HG03064 (cell line): Measurements from ENCODE around the gene STEAP2.

Experiments
- ATAC-seq: cut with Tn5 transposase; IDR thresholded peaks from one replicate; pipeline ENCODE4 v1.9.1; 2021; ENCODE audit warnings: low read depth; ENCODE audit not compliant: unreplicated experiment

Gene STEAP2

DNA sequence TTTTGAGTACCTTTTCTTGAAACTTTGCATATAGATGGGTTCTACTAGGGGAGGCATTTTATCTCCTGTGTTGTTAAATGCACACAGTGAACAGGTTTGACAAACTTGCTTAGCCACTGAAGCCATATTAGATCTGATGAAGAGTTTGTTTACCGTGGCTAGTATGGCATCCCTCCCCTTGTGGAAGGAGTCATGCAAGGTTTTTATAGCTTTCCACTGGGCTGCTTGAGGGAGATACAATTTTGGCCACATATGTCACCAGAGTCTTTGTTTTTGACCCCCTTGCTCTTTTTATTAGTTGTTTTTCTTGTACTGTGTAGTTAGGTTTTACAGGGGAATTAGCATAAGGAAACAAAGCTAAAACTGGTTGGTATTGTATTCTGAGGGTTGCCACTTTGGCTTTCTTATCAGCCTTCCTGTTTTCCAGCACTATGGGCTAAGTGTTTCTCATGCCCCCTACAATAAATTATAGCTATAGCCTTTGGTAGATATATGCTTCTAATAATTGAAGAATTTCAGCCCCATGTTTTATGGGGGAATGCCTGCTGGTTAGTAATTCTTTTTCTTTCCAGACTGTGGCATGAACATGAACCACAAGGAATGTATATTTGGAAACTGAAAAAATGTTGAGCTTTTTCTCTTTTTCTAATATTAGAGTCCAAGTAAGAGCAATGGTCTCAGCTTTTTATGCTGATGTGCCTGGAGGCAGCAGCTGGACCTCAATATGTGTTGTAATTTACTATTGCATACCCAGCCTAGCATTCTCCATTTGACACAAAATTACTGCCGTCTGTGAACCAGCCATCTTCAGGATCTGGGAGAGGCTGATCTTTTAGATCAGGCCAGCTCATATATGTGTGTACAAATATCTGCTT is 18.4 kb upstream of the STEAP2 start:
- no peak for ATAC-seq

DNA sequence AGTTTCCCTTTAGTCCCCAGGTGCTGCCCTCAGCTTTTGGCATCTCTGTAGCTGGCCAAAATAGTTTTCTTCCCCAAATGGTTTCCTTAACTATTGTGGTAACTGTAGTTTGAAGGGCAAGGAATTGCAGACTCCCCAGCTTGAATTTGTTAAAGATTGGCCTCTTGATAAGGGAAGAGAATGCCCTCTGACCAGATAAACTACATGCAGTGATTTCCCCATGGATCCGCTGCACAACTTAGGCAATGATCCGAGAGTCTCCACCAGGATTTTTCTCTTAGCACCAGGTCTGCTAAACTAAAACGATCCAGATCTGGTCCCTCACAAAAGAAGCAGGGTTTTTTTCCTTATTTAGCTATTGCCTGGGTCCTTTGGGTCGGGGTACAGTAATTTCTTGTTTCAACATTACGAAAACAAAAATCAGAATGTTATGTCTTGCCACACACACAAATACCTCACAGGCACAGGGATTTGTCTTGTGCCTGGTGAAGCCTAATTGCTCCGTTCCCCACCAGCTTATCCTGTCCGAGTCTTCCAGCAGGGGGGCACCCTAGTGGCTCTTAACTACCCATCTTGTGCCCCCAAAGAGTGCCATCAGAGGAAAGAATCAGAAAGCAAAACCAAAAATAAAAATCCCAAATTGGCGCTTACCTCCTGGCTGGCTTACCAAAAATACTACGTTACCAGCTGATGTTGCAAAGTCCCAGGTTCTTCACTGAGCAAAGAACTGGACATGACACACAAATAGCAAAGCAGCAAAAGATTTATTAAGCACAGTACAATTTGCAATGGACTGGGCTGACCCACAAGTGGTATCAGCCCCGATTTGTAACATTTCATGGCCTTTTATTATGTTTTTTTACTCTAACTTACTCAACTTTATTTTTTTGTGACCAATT is 16.4 kb upstream of the STEAP2 start:
- ATAC-seq, result no peak

DNA sequence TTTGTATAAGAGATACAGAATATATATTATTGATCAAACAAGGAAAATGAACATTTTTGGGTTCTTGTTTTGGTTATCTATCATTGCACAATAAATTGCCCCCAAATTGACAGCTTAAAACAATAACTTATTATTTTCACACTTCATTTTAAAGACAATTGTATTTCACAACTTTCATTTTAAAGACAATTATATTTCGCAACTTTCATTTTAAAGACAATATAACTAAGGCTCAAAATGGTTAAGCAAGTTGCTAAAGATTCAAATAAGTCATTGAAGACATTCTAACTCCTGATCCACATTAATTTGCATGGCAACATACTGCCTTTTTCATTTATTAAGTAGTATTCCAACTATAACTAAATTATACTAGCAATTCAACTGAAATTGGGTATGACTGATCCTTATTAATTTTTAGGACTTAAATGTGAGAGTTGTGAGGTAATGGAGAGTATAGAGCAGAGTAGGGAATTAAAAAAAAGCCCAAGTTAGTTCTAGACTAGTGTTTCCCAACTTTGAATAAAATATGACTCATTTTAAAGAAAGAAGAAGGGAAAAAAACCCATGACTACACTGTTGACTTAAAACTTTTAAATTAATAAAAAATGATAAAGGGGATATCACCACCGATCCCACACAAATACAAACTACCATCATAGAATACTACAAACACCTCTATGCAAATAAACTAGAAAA is 9.9 kb upstream of the STEAP2 start:
- ATAC-seq, result no peak

DNA sequence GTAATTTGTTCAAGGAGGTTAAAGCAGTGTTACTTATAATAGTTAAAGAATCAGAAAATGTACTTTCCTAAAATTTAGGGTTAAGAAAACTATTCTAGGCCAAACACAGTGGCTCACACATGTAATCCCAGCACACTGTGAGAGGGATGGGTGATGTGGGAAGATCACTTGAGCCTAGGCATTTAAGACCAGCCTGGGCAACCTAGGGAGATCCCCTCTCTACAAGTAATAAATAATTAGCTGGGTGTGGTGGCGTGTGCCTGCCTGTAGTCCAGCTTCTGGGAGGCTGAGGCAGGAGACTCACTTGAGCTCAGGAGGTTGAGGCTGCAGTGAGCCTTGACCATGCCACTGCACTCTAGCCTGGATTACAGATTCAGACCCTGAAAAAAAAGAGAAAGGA is 3.6 kb upstream of the STEAP2 start:
- ATAC-seq, result no peak

DNA sequence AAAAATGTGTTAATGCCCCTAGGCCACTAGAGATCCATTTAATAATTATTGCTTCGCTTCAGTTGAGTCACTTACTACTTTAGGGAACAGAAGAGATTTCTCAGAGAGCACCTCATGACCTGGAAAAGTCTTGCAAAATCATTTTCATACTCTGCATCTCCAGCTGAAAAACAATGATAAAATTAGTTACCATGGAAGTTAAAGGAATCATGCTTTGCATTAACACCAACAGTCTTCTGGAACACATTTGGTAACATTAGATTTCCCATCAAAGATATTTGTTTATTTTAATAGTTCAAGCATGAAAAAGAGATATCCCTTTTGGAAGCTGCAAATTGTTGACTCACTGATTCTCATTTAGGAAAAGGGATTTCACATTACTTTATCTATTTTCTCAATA is 1.8 kb upstream of the STEAP2 start:
- no peak for ATAC-seq

DNA sequence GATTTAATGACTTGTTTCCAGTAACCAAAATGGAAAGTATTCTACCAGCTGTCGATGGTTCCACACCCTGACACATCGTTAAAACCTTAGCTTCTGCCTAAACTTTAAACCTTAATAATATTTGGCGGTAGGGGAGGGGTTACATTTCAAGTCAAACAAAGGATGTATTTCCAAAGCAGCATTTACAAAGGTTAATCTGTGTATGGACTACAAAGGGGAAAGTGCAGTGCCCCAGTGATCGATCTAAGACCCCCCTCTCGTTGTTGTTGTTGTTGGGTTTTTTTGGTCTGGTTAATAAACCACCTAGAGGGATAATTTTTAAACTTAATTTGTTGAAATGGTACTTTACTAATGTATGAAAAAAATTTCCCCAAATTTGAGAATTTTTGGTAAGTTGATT is 1.1 kb upstream of the STEAP2 start:
- no peak for ATAC-seq

DNA sequence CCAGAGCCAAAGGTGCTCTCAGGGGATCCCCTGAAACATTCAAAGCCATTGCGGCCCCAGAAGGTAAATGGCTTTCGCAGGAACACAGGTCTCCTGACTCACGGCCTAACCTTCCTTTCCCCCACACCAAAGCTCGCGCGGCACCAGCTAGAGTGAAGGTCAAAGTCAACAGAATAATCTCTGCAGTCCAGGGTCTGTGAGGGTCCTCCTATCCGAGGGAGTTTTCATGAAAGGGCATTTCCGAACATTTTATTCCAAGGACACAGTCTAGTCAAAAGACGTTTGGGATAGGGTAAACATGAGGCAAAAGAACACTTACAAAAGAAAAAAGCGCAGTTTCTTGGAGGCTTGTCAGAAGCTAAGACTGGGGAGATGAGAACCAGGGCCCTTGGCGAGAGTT is 559 bp upstream of the STEAP2 start:
- ATAC-seq, result no peak

DNA sequence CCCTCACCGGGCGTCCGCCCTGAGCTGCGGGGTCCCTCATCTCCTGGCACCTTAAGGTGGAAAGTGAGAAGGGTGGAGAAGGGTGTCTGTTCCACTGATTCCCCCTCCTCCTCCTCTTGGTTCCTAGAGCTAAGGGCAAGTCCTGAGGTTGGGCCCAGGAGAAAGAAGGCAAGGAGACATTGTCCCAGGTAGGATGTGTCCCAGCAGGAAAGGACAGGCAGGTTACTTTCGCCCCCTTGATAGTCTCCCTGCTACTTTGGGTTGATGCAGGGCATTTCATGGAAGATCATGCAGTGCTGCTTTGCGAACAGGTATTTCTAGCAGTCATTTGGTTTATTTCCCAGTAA is 582 bp downstream of the STEAP2 start:
- ATAC-seq, result no peak

DNA sequence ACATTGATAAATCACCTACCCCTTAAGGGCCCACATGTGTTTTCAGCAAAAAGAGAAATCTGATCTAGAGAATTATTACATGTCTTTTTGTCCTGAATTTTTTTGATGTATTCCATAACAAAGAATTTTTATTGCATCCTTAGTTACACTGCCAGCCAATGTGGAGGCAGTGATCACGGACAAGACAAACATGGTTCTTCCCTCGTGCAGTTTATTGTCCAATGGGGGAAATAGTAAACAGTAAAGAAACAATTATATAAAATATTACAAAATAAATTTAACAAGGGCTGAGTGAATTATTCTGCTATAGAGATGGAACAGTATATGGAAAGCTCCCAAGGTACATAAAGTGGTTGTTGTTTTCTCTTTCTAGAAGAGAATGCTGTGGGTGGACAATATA is 2.0 kb downstream of the STEAP2 start:
- ATAC-seq, result no peak

DNA sequence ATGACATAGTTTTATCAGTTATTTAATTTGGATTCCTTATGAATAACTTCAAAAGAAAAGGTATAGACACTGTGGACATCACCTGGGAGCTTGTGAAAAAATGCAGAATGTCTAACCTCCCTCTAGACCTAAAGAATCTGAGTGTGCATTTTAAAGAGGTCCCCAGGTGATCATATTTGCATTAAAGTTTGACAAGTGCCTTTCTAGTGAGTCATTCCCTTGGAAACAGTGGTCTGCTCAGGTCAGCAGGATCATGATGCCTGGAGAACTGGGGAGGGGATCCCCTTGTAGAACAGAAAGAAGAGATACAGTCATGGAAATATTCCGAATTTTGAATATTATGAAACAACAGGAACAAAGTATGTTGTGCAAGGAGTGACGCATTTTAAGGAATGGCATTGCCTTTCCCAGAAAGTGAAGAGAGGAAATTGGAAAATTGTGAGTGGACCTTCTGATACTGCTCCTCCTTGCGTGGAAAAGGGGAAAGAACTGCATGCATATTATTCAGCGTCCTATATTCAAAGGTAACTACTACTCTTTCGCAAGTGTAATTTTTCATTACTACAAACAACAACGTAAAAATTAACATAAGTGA is 4.6 kb downstream of the STEAP2 start:
- ATAC-seq, result no peak

DNA sequence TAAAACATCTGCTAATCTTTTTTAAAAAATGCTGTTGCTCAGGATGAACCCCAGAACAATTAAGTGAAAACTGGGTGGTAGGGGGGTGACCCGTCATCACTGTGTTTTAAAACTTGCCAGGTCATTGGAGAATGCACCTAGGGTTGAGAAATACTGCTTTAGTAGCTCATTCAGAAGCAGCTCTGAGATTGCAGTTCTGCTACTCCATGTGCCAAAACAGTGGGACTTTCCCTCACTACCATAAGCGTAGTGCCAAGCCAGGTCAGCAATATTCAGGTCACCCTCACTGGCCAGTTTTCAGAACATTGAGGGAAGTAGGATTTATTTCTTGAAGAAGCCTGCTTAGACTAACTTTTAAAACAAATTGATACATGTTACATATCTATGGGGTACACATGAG is 5.2 kb downstream of the STEAP2 start:
- ATAC-seq, result no peak

DNA sequence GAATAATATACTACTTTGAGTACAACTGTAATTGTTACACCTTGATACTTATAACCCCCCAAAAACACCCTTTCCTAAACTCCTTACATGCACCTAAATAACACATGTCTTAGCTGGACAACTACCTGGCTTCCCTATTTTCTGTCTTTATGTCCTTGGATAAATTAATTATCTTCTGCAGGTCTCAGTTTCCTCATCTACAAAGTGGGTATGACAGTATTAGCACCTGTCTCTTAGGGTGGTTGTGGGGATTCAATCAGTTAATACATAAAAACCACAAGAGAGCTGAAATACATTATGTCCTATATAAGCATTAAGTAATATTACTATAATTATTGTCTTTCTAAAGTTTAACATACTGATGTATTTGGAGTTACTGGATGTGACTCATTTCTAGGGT is 10.8 kb downstream of the STEAP2 start:
- no peak for ATAC-seq

DNA sequence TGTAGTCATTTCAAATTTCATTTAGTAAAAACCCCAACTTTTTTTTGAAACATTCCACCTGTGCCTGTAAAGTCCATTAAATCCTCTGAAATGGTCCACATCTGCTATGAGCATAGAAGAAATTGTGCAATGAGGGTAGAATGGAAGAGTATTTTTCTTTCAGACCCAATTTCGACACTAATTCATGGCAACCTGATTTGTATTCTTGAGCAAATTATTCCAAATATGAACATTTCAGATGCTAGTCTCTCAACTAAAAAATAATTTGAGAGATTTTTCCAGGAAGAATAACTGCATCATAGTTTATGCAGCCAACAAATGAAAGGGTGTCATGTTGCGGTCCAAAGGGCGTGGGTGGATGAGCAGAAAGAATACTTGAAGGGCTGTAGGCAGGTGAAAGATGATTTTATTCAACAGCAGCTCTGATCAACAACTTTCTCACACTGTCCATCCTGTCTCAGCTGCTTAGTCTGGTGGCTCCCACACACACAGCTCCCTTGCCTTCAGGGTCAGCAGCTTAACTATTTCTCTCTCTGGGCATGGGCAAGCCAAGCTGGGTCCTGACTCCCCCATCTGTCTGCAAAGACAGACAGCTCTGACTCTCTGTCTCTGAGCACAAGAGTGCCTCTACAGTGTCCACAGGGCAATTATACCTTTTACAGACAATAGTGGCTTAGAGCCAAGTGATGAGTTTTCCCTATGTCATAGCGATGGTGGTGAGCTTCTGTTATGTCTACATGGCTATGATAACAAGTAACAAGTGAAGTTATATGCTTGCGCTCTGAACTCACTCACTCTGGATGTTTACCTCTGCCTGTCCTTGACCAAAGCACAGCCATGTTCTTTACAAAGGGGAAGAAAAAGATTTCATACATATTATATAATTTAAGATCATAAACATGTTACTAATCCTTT is 11.5 kb downstream of the STEAP2 start:
- ATAC-seq, result no peak

DNA sequence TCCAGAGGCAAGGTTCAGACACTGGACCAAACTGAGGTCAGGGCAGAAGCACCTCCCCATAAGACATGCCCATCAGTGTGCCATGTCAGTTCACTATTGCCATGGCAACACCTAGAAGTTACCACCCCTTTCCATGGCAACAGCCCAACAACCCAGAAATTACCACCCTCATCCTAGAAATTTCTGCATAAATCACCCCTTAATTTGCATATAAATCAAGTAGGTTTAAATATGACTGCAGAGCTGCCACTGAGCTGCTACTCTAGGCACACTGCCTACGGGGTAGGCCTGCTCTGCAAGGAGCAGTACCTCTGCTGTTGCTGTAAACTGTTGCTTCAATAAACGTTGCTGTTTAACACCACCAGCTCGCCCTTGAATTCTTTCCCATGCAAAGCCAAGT is 12.7 kb downstream of the STEAP2 start:
- no peak for ATAC-seq

DNA sequence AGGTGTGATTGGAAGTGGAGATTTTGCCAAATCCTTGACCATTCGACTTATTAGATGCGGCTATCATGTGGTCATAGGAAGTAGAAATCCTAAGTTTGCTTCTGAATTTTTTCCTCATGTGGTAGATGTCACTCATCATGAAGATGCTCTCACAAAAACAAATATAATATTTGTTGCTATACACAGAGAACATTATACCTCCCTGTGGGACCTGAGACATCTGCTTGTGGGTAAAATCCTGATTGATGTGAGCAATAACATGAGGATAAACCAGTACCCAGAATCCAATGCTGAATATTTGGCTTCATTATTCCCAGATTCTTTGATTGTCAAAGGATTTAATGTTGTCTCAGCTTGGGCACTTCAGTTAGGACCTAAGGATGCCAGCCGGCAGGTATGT is 13.6 kb downstream of the STEAP2 start:
- ATAC-seq, result no peak

DNA sequence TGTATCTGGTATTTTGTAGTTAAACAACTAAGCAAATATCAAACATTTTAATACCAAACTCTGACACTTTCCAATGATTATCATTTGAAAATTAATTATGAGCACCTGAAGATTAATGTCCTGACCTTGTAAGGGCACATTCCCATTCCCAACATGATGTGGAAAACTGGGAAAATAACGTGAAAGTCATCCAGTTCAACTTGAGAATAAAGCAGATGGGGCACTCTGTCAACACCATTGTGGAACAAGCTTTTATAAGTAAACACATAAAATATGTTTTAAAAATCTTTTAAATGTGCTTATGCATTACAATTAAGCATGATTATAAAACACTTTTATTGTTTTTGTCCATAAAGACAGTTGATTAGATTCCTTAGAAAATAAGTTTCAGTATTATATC is 14.1 kb downstream of the STEAP2 start:
- ATAC-seq, result no peak

DNA sequence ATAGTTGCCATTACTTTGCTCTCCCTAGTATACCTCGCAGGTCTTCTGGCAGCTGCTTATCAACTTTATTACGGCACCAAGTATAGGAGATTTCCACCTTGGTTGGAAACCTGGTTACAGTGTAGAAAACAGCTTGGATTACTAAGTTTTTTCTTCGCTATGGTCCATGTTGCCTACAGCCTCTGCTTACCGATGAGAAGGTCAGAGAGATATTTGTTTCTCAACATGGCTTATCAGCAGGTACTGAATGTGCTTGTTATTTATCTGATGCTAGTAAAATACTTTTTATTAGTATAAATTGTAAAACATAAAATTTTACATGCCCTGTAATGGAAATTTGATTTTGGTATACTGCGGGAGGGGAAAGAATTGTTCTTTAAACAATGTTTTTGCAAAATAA is 15.7 kb downstream of the STEAP2 start:
- no peak for ATAC-seq

DNA sequence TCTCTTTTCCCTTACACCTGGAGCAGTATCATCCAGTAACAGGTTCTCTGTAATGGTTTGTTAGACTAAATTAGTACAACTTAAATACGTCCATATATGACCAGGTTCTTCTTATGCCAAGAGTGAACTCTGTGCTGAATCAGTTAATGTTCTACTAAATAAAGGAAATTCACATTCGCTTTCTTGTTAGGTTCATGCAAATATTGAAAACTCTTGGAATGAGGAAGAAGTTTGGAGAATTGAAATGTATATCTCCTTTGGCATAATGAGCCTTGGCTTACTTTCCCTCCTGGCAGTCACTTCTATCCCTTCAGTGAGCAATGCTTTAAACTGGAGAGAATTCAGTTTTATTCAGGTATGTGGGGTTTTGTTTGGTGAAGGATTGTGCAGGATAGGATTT is 18.1 kb downstream of the STEAP2 start:
- ATAC-seq, result no peak

DNA sequence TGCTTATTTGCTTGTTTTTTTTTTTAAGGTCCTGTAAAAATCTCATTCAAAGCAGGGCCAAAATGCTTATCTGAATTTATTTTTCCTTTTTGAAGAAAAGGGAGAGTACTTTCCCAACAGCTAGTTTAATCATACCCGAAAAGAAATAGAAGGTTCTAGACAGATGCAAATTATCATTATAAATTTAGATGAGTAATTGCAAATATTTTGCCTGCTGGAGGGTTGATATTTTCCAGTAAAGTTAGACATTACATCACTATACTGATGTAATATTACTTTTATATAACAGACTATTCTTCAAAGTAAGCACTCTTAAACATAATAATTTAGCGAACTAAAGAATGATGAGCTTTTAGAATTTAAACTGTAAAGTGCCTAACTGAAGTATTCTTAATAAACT is 19.3 kb downstream of the STEAP2 start:
- ATAC-seq, result no peak

DNA sequence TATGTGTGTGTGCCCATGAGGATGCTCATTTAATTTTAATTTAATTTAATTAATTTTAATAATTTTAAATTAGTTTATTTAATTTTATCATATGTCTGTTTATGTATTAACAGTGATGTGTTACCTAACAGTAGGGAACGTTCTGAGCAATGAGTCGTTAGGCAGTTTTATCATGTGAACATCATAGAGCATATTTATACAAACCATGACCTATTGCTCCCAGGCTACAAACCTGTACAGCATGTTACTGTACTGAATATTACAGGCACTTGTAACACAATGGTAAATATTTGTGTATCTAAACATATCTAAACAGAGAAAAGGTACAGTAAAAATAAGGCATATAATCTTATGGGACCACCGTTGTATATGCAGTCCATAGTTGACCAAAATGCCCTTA is 19.8 kb downstream of the STEAP2 start:
- ATAC-seq, result no peak
